ENCODE data around the gene SORL1. TPM values are rescaled to one million over a fixed set of nuclear protein-coding genes. Genes with fewer than 3 reads are reported as not detected.
A peak's percentile ranks its signal among the peaks of the same experiment; 100 is the strongest.

The SORL1 gene
- total RNA-seq, 1 donor from 2014 or later, result 38.3 TPM

DNA sequence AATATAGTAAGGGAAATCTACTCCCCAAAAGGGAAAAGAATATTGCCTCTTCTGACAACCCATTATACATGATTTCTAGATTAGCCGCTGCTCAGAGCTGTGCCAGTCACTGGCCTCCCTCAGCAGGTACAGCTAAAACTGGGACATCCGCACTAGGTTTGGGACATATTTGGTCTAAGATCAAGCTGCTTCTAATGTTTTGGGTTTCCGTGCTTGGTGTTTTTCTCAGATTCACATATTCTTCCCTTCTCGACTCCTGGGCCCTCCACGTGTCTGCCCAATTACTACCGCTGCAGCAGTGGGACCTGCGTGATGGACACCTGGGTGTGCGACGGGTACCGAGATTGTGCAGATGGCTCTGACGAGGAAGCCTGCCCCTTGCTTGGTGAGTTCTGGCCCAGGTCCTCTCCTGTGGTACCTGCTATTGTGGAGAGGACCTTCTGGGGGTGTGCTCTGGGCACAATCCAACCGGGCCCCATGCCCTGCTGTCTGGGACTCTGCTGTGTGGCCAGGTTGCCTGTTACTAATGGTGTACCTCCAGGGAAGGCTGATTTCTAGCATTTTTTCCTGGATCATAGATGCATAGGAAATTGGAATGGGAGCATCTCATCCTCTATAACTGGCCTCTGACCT lies 138.8 kb downstream of the SORL1 start:
- intact Hi-C loops (cut with DNase I), result loop anchor here (5.0 to 10.0 kb wide), 2 partner anchors 269 to 346 kb away; no protein-coding TSS in a partner anchor
- TF ChIP-seq POLR2AphosphoS5 (IDR thresholded peaks at IDR 0.05; ENCODE audit: insufficient read depth in 1 of 2, low read depth in 1 of 2), result no peak
- TF ChIP-seq, protein P1, sequence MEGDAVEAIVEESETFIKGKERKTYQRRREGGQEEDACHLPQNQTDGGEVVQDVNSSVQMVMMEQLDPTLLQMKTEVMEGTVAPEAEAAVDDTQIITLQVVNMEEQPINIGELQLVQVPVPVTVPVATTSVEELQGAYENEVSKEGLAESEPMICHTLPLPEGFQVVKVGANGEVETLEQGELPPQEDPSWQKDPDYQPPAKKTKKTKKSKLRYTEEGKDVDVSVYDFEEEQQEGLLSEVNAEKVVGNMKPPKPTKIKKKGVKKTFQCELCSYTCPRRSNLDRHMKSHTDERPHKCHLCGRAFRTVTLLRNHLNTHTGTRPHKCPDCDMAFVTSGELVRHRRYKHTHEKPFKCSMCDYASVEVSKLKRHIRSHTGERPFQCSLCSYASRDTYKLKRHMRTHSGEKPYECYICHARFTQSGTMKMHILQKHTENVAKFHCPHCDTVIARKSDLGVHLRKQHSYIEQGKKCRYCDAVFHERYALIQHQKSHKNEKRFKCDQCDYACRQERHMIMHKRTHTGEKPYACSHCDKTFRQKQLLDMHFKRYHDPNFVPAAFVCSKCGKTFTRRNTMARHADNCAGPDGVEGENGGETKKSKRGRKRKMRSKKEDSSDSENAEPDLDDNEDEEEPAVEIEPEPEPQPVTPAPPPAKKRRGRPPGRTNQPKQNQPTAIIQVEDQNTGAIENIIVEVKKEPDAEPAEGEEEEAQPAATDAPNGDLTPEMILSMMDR (IDR thresholded peaks at IDR 0.05), result no peak
- no peak for TF ChIP-seq POLR2A (IDR thresholded peaks at IDR 0.05)
- H3K27ac ChIP-seq, result no peak overlapping the region
- no peak overlapping the region for H3K4me3 ChIP-seq
- no peaks in the 10 kb centered on the region for H3K9me3 ChIP-seq
- H3K36me3 ChIP-seq, result peaks cover 0 to 30% of the 10 kb centered on the region in 2 donors
- H3K4me1 ChIP-seq, result peaks cover 9% of the 10 kb centered on the region
- H3K27me3 ChIP-seq, result no peaks in the 10 kb centered on the region
- no peak for DNase-seq (ENCODE audit: extremely low spot score in 2 of 2)

DNA sequence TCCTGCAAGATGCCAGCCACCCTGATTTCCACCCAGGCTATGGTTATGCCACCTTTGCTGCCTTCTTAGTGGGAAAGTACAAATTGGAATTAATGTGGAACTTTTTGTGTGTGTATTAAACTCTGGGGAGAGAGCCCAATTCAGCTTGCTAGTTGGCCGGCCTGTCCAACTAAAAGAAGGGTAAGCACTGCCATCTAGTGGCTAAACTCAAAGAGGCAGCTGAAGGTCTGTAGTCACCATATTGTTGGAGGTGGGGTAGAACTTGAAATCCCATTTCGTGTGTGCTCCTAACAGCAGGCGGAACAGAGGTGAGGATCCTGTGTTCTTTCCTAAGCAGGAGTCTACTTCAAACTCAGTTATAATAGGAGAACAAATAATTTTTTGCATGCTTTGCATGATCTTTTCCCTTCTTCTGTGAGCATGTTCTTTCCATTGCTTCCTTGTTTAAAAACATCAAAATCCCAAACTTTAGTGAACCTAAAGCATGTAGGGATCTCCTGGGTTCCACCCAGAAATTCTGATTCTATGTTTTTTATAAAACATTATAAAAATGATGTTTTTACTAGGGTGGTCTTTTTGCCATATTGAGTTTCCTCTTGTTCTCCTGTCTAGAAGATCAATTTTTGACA lies 139.4 kb downstream of the SORL1 start:
- intact Hi-C loops (cut with DNase I), result loop anchor here (5.0 to 10.0 kb wide), 2 partner anchors 269 to 347 kb away; no protein-coding TSS in a partner anchor
- H3K4me1 ChIP-seq, result peaks cover 15% of the 10 kb centered on the region

DNA sequence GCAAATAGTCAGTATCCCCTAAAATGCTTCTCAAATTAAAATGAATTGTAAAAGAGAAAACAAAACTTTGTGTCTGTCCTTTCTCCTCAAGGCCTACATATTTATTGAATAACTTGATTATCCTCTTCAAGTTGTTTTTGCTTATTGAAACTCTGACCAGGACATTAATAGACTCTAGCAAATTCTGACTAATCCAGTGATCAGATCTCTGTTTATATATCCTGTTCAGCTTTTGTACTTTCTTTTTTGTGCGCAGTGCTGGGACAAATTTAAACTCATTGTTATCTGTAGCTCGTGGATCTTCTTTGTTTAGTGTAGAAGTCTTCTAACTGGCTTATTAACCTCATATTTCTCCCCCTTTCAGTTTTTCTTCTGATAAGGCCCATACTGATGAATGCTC lies 140.6 kb downstream of the SORL1 start:
- H3K27ac ChIP-seq, result no peak overlapping the region
- H3K4me3 ChIP-seq, result no peak overlapping the region
- H3K4me1 ChIP-seq, result peaks cover 18% of the 10 kb centered on the region
- no peaks in the 10 kb centered on the region for H3K9me3 ChIP-seq
- H3K36me3 ChIP-seq, result peaks cover 0 to 30% of the 10 kb centered on the region in 2 donors
- no peaks in the 10 kb centered on the region for H3K27me3 ChIP-seq
- TF ChIP-seq POLR2AphosphoS5 (IDR thresholded peaks at IDR 0.05; ENCODE audit: insufficient read depth in 1 of 2, low read depth in 1 of 2), result no peak
- TF ChIP-seq, protein P1 (IDR thresholded peaks at IDR 0.05), result no peak
- no peak for TF ChIP-seq POLR2A (IDR thresholded peaks at IDR 0.05)
- no peak for DNase-seq (ENCODE audit: extremely low spot score in 2 of 2)
- intact Hi-C loops (cut with DNase I), result loop anchor here (5.0 to 10.0 kb wide), 2 partner anchors 270 to 348 kb away; no protein-coding TSS in a partner anchor

More for the DNA sequence above, 139.4 kb downstream of the SORL1 start:
- H3K36me3 ChIP-seq, result peaks cover 0 to 30% of the 10 kb centered on the region in 2 donors
- no peak for DNase-seq (ENCODE audit: extremely low spot score in 2 of 2)
- no peaks in the 10 kb centered on the region for H3K9me3 ChIP-seq
- H3K4me3 ChIP-seq, result no peak overlapping the region
- H3K27me3 ChIP-seq, result no peaks in the 10 kb centered on the region
- peak in 1 of 2 donors; percentile 58 for TF ChIP-seq POLR2AphosphoS5 (IDR thresholded peaks at IDR 0.05; ENCODE audit: insufficient read depth in 1 of 2, low read depth in 1 of 2)
- TF ChIP-seq POLR2A (IDR thresholded peaks at IDR 0.05), result no peak
- TF ChIP-seq, protein P1 (IDR thresholded peaks at IDR 0.05), result peak; percentile 67 to 87 (median 80)
- H3K27ac ChIP-seq, result no peak overlapping the region

DNA sequence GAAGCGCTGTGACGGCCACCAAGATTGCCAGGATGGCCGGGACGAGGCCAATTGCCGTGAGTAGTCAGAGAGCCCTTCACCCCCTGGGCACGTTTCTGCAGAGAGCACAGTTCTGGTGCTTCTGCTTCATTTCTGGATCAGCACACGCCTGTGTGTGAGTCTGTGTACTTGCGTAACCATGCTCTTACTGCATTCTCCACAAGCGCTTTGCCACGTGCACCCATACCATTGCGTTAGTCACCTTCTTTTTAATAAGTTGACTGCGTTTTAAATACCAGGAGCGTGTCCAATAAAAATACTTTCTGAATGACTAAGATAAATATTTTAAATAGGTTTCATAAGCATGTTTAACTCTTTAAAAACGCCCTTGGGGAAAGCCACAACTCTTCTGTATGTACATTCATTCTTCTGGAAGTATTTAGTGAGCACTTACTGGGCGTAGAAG lies 143.6 kb downstream of the SORL1 start:
- Histone ChIP-seq H3K27ac (peak overlapping the region; percentile 33), H3K9me3 (no peaks in the 10 kb centered on the region), H3K27me3 (no peaks in the 10 kb centered on the region), H3K4me3 (no peak overlapping the region), H3K4me1 (peaks cover 18% of the 10 kb centered on the region), H3K36me3 (peaks cover 0 to 12% of the 10 kb centered on the region in 2 donors)
- intact Hi-C loops (cut with DNase I), result loop anchor here (10.0 kb wide), 1 partner anchor 351 kb away; no protein-coding TSS in a partner anchor
- no peak for DNase-seq (ENCODE audit: extremely low spot score in 2 of 2)
- TF ChIP-seq, protein P1 (IDR thresholded peaks at IDR 0.05), result no peak
- TF ChIP-seq POLR2AphosphoS5 (IDR thresholded peaks at IDR 0.05; ENCODE audit: insufficient read depth in 1 of 2, low read depth in 1 of 2), result peak; percentile 62 to 94
- TF ChIP-seq POLR2A (IDR thresholded peaks at IDR 0.05), result no peak
